ENCODE results near the gene SNED1.

- TF ChIP-seq CTCF (IDR thresholded peaks at IDR 0.05), result no peak
- no peak for TF ChIP-seq EP300 (IDR thresholded peaks at IDR 0.05)
- no peak for TF ChIP-seq POLR2A (IDR thresholded peaks at IDR 0.05)
- no peak for TF ChIP-seq POLR2AphosphoS5 (IDR thresholded peaks at IDR 0.05)
These were observed 44.7 kb upstream of the SNED1 start for GRCh38 chr2:240953426-240954410.
